ENCODE data around the gene BEST2. TPM values are rescaled to one million over a fixed set of nuclear protein-coding genes. Genes with fewer than 3 reads are reported as not detected.
A peak's percentile ranks its signal among the peaks of the same experiment; 100 is the strongest.
"Not testable (repeated sequence)": the region's sequence is repeated elsewhere in the genome, so short reads cannot be mapped to it uniquely, and the experiment has no call there.

The BEST2 gene
- total RNA-seq, 1 experiment from 2014 or later: 1.5 TPM

DNA sequence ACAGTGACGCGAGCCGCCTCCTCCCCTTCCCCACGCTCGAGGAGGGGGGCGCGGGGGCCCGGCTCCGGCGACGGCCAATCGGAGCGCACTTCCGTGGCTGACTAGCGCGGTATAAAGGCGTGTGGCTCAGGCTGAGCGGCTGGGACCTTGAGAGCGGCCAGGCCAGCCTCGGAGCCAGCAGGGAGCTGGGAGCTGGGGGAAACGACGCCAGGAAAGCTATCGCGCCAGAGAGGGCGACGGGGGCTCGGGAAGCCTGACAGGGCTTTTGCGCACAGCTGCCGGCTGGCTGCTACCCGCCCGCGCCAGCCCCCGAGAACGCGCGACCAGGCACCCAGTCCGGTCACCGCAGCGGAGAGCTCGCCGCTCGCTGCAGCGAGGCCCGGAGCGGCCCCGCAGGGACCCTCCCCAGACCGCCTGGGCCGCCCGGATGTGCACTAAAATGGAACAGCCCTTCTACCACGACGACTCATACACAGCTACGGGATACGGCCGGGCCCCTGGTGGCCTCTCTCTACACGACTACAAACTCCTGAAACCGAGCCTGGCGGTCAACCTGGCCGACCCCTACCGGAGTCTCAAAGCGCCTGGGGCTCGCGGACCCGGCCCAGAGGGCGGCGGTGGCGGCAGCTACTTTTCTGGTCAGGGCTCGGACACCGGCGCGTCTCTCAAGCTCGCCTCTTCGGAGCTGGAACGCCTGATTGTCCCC, 39.9 kb downstream of the BEST2 start, which contains the start of gene JUNB:
Gene JUNB, plus strand, starts transcription at position 142 of the 706 bp plus-strand sequence. Its CDS starts 286 bp downstream, at position 428.
- Histone ChIP-seq H3K36me3 (replicated peaks; ENCODE audit: control insufficient read depth, insufficient read depth, low read length) (no peaks in the 10 kb centered on the region), H3K27me3 (ENCODE audit: control insufficient read depth, insufficient read depth, low read length) (peaks cover 21% of the 10 kb centered on the region), H3K4me3 (ENCODE audit: insufficient read depth, low read depth, low read length) (peak within 1 kb of the TSS; percentile 70)
- DNase-seq: peak; percentile 92

DNA sequence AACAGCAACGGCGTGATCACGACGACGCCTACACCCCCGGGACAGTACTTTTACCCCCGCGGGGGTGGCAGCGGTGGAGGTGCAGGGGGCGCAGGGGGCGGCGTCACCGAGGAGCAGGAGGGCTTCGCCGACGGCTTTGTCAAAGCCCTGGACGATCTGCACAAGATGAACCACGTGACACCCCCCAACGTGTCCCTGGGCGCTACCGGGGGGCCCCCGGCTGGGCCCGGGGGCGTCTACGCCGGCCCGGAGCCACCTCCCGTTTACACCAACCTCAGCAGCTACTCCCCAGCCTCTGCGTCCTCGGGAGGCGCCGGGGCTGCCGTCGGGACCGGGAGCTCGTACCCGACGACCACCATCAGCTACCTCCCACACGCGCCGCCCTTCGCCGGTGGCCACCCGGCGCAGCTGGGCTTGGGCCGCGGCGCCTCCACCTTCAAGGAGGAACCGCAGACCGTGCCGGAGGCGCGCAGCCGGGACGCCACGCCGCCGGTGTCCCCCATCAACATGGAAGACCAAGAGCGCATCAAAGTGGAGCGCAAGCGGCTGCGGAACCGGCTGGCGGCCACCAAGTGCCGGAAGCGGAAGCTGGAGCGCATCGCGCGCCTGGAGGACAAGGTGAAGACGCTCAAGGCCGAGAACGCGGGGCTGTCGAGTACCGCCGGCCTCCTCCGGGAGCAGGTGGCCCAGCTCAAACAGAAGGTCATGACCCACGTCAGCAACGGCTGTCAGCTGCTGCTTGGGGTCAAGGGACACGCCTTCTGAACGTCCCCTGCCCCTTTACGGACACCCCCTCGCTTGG, 40.7 kb downstream of the BEST2 start:
- Histone ChIP-seq H3K4me3 (ENCODE audit: insufficient read depth, low read depth, low read length) (peak overlapping the region; percentile 70), H3K36me3 (replicated peaks; ENCODE audit: control insufficient read depth, insufficient read depth, low read length) (0 out of 2 replicates have a peak, but pooled peaks cover 2% of the 10 kb centered on the region), H3K27me3 (ENCODE audit: control insufficient read depth, insufficient read depth, low read length) (peaks cover 21% of the 10 kb centered on the region)
- peak; percentile 83 for DNase-seq

DNA sequence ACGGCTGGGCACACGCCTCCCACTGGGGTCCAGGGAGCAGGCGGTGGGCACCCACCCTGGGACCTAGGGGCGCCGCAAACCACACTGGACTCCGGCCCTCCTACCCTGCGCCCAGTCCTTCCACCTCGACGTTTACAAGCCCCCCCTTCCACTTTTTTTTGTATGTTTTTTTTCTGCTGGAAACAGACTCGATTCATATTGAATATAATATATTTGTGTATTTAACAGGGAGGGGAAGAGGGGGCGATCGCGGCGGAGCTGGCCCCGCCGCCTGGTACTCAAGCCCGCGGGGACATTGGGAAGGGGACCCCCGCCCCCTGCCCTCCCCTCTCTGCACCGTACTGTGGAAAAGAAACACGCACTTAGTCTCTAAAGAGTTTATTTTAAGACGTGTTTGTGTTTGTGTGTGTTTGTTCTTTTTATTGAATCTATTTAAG, 41.3 kb downstream of the BEST2 start:
- H3K4me3 ChIP-seq (ENCODE audit: insufficient read depth, low read depth, low read length): peak overlapping the region; percentile 70
- peaks cover 21% of the 10 kb centered on the region for H3K27me3 ChIP-seq (ENCODE audit: control insufficient read depth, insufficient read depth, low read length)
- H3K36me3 ChIP-seq (replicated peaks; ENCODE audit: control insufficient read depth, insufficient read depth, low read length): 0 out of 2 replicates have a peak, but pooled peaks cover 2% of the 10 kb centered on the region
- peak; percentile 66 for DNase-seq

DNA sequence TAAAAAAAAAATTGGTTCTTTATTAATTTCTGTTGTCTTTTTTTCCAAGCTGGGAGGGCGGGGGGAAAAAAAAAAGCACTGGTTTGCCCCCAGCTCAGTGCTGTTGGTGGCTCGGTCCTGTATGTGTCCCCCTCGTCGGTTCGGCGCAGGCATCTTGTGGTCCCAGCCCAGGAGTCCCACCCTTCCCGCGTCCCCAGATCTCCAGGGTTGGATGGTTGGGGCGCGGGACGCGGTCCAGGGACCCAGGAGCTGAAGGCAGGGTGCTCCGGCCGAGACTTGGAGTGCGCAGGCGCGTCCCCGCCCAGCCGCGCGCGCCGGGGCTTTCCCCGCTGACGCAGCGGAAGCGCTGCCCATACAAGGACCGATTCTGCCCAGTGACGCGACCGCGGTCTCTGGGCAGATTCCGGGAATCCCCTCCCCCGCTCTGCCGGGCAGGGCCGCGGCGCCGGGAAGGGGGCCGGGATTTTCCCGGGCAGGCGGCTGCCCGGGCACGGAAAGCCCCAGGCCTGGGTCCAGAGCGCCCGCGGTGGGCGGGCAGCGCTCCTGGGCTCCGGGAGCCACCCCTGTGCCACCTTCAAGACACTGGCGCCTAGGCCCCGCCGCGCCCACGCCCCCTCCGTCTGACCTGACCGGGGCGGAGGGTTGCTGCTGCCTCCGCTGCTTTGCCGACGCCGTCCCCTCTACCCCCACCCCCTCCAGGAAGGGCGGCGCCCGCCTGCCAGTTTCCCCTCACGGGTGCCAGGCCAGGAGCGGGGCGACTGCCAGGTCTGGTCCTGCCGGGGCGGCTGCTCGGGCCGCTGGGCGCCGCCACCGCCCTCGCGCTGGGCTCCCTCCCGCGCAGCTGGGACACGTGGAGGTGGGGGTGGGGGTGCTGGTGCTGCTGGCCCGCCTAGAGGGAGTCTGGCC, 42.0 kb downstream of the BEST2 start:
- peak; percentile 99 for DNase-seq
- Histone ChIP-seq H3K36me3 (replicated peaks; ENCODE audit: control insufficient read depth, insufficient read depth, low read length) (0 out of 2 replicates have a peak, but pooled peaks cover 2% of the 10 kb centered on the region), H3K27me3 (ENCODE audit: control insufficient read depth, insufficient read depth, low read length) (peaks cover 21% of the 10 kb centered on the region), H3K4me3 (ENCODE audit: insufficient read depth, low read depth, low read length) (peak overlapping the region; percentile 70)

DNA sequence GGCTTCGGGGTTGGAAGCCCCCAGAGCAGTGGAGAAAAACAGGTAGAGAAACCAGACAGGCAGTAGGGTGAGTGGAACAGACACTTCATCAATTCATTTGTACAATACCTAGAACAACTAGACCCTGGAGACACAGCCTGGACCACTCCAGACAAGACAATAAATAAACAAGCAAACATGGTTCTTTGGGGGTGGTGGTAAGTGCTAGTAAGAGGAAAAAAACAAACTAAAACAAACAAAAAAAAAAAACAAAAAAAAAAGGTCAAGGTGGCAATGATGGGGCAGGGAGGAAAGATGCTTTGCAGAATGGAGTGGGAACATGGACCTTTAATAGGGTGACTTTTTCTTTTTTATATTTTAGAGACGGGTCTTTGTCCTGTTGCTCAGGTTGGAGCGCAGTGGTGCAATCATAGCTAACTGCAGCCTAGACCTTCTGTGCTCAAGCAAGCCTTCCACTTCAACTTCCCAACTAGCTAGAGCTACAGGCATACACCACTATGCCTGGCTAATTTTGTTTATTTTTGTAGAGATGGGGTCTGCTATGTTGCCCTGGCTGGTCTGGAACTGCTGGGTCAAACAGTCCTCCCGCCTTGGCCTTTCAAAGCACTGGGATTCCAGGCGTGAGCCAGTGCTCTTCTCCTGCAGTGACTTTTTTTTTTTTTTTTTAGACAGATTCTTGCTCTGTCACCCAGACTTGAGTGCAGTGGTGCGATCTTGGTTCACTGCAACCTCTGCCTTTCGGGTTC, 42.8 kb downstream of the BEST2 start:
- DNase-seq: peak; percentile 15
- peaks cover 6% of the 10 kb centered on the region; the same call in 1 of the 2 replicates for H3K36me3 ChIP-seq (replicated peaks; ENCODE audit: control insufficient read depth, insufficient read depth, low read length)
- H3K4me3 ChIP-seq (ENCODE audit: insufficient read depth, low read depth, low read length): peak overlapping the region; percentile 61
- H3K27me3 ChIP-seq (ENCODE audit: control insufficient read depth, insufficient read depth, low read length): peaks cover 21% of the 10 kb centered on the region

DNA sequence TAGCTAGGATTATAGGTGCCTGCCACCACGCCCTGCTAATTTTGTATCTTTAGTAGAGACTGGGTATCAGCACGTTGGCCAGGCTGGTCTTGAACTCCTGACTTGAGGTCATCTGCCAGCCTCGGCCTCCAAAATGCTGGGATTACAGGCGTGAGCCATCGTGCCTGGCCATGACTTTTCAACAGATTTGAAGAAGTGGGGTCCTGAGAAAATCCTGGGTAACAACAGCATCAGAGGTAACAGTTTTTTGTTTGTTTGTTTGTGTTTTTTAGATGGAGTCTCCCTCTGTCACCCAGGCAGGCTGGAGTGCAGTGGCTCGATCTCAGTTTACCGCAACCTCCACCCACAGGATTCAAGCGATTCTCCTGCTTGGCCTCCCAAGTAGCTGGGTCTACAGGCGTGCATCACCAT, 43.4 kb downstream of the BEST2 start:
- H3K36me3 ChIP-seq (replicated peaks; ENCODE audit: control insufficient read depth, insufficient read depth, low read length): peaks cover 11% of the 10 kb centered on the region
- no peak for DNase-seq
- H3K27me3 ChIP-seq (ENCODE audit: control insufficient read depth, insufficient read depth, low read length): peaks cover 21% of the 10 kb centered on the region
- no peak overlapping the region for H3K4me3 ChIP-seq (ENCODE audit: insufficient read depth, low read depth, low read length)

DNA sequence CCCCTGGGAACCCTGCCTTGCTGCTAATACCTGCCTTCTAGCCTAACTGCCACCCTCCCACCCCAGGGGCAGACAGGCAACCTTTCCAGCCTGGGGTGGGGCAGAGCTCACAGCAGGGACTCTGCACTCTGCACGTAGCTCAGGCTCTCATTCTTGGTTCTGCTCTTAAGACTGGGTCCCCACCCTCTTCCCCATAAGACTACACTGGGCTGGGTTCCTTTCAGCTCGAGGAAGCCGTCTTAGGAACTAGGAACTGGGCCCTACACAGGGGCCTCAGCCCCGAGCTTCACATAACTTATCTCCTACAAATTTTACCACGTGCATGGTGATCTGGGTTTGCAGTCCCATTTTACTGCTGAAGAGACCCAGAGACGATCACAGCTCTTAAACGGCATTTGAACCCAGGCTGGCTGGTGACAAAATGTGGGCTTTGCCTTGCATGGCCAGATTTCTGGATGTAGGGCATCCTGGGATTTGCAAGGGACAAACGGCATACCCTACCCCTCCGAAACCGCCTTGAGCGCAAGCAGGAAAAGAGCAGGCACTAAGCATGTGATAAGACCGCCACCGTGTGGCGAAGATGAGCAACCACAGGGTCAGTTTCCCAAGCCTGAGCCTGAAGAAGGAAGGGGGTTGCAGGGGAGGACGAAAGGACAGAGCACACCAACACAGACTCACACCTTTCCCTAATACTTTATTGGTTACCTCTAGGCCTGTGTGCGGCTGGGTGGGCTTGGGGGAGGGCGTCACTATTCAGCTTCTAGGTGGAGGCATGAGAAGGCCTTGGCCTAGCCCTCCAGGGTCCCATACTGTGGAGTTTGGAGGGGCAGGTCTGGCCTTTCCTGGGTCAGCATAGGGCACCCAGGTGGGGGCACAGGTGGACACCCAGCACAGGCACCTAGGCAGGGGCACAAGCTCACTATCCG, 44.8 kb downstream of the BEST2 start:
- Histone ChIP-seq H3K27me3 (ENCODE audit: control insufficient read depth, insufficient read depth, low read length) (peaks cover 15% of the 10 kb centered on the region), H3K4me3 (ENCODE audit: insufficient read depth, low read depth, low read length) (no peak overlapping the region), H3K36me3 (replicated peaks; ENCODE audit: control insufficient read depth, insufficient read depth, low read length) (peaks cover 14% of the 10 kb centered on the region)
- DNase-seq: peak; percentile 91

DNA sequence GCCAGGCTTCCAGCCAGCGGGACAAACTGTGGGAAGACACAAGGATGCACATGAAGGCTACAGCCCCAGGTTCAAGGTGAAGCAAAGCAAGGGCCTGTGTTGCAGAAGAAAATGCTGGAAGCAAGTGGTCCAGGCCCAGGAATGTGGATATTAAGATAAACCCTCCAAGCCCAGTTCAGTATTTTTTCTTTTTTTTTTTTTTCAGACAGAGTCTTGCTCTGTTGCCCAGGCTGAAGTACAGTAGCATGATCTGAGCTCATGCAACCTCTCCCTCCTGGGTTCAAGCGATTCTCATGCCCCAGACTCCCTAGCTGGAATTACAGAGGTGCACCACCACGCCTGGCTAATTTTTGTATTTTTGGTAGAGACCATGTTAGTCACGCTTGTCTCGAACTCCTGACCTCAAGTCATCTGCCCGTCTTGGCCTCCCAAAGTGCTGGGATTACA, 45.6 kb downstream of the BEST2 start:
- H3K36me3 ChIP-seq (replicated peaks; ENCODE audit: control insufficient read depth, insufficient read depth, low read length): peaks cover 14% of the 10 kb centered on the region

DNA sequence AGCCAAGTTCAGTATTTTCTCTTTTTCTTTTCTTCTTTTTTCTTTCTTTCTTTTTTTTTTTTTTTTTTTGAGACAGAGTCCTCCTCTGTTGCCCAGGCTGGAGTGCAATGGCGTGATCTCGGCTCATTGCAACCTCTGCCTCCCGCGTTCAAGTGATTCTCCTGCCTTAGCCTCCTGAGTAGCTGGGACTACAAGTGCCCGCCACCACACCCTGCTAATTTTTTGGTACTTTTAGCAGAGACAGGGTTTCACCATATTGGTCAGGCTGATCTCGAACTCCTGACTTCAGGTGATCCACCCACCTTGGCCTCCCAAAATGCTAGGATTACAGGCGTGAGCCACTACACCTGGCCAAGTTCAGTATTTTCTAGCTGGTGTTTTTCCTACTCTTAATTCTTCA, 46.0 kb downstream of the BEST2 start:
- not testable (repeated sequence) for H3K4me3 ChIP-seq (ENCODE audit: insufficient read depth, low read depth, low read length); DNase-seq; H3K27me3 ChIP-seq (ENCODE audit: control insufficient read depth, insufficient read depth, low read length)
- H3K36me3 ChIP-seq (replicated peaks; ENCODE audit: control insufficient read depth, insufficient read depth, low read length): peaks cover 14% of the 10 kb centered on the region

More for the DNA sequence above, 45.6 kb downstream of the BEST2 start:
- no peak for DNase-seq
- no peak overlapping the region for H3K4me3 ChIP-seq (ENCODE audit: insufficient read depth, low read depth, low read length)
- H3K27me3 ChIP-seq (ENCODE audit: control insufficient read depth, insufficient read depth, low read length): peaks cover 9% of the 10 kb centered on the region

DNA sequence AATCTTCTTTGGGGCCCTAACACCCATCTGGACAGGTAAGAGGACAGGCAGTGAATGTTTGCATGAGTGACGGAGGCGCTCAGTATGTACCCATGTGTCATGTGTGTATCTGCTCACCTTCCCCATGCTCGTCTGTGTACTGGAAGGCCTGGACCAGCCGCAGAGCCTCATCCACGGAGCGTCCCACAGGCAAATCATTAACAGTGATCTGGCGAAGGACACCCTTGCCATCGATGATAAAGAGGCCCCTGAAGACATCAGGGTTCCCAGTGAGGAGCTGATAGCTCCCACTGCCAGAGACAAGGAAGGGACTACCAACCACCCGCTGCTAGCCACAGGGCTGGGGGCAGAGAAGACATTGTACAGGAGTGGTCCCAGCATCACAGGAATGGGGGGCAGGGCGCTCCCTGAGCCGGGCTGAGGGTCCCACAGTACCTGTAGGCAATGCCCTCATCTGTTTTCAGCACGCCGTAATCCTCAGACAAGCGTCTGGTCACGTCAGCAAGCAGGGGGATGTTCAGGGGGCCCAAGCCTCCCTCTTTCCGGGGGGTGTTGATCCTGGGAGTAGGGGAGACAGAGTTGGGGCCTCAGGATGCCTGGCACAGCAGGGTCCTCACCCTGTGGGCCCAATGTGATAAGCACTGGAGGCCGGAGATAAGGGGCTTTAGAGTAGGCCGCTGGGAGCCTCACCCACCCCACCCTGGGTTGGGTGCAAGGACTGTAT, 48.3 kb downstream of the BEST2 start:
- H3K4me3 ChIP-seq (ENCODE audit: insufficient read depth, low read depth, low read length): no peak overlapping the region
- peaks cover 9% of the 10 kb centered on the region for H3K27me3 ChIP-seq (ENCODE audit: control insufficient read depth, insufficient read depth, low read length)
- no peak for DNase-seq
- peaks cover 14% of the 10 kb centered on the region for H3K36me3 ChIP-seq (replicated peaks; ENCODE audit: control insufficient read depth, insufficient read depth, low read length)

DNA sequence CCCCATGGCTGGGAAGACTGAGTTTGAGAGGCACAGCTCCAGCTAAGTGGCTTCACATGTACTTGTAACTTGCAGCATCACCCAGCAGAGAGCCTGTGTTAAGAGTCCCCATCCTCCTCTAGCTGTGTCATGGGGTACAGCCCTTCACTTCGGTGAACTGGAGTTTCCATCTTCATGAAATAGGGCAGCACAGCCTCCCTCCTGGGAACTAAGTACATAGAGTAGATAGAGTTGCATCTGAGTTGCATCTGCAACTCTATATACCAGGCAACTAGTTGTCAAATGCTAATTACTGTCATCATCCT, 48.8 kb downstream of the BEST2 start:
- DNase-seq: no peak
- Histone ChIP-seq H3K36me3 (replicated peaks; ENCODE audit: control insufficient read depth, insufficient read depth, low read length) (peaks cover 14% of the 10 kb centered on the region), H3K4me3 (ENCODE audit: insufficient read depth, low read depth, low read length) (peak overlapping the region; percentile 97)

DNA sequence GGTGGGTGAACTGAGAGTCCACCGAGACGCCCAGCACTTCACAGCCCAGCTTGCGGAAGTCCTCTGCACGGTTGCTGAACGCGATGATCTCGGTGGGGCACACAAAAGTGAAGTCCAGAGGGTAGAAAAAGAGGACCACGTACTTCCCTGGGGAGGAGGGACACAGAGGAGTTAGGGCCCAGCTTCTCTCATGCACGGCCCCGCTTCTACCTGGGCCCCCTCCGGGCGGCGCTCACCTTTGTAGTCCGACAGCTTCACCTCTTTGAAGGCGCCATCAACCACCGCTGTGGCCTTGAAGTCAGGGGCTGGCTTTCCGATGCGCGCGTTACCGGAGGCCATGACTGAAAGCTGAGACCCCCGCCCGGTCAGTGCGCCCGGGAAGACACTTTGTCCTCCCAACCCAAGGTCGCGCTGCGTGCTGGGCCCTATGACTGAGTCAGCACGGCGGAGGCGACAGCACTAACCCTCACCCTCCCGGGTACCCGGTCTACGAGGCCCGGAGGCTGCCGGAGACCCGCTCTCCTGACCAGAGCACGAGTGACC, 49.4 kb downstream of the BEST2 start:
- peak; percentile 76 for DNase-seq

More for the DNA sequence above, 48.8 kb downstream of the BEST2 start:
- H3K27me3 ChIP-seq (ENCODE audit: control insufficient read depth, insufficient read depth, low read length): peaks cover 9% of the 10 kb centered on the region

More for the DNA sequence above, 49.4 kb downstream of the BEST2 start:
- H3K4me3 ChIP-seq (ENCODE audit: insufficient read depth, low read depth, low read length): peak overlapping the region; percentile 97
- H3K36me3 ChIP-seq (replicated peaks; ENCODE audit: control insufficient read depth, insufficient read depth, low read length): peaks cover 14% of the 10 kb centered on the region
- peaks cover 9% of the 10 kb centered on the region for H3K27me3 ChIP-seq (ENCODE audit: control insufficient read depth, insufficient read depth, low read length)

Measured in H7 (cell line).